ENCODE measurements around the gene HRCT1.

- no peak for TF ChIP-seq POLR2A (IDR thresholded peaks at IDR 0.05; ENCODE audit: low read length)
- no peak for TF ChIP-seq GATA1 (IDR thresholded peaks at IDR 0.05; ENCODE audit: low read depth, low read length)
These were observed 18.1 kb downstream of the HRCT1 start for GRCh38 chr9:35923927-35924763.

Data from erythroblast (primary cell).